GM11168 (cell line): ENCODE results near the gene AJAP1.

Experiments used
- in situ Hi-C: fragments of 300-500 bp; cut with MboI; formaldehyde crosslinking; loops from one replicate; pipeline ENCODE4 v1.12.0; 2022; ENCODE audit warnings: low sequenced_read_pairs; ENCODE audit not compliant: unreplicated experiment

AJAP1 gene

GRCh38 chr1:4695241-4695640 lies 40.8 kb downstream of the AJAP1 start:
- in situ Hi-C loops = no loop called here

- in situ Hi-C loops = no loop called here
These were observed 41.8 kb downstream of the AJAP1 start for GRCh38 chr1:4696161-4696745.

- in situ Hi-C loops = no loop called here
These were observed 42.3 kb downstream of the AJAP1 start for GRCh38 chr1:4696753-4697152.

GRCh38 chr1:4697801-4698200 lies 43.4 kb downstream of the AJAP1 start:
- in situ Hi-C loops = no loop called here

- in situ Hi-C loops = no loop called here
These were observed 44.5 kb downstream of the AJAP1 start for GRCh38 chr1:4698911-4699310.

- in situ Hi-C loops = no loop called here
These were observed 45.2 kb downstream of the AJAP1 start for GRCh38 chr1:4699376-4700301.

- in situ Hi-C loops = no loop called here
These were observed 46.4 kb downstream of the AJAP1 start for GRCh38 chr1:4700801-4701200.

GRCh38 chr1:4701276-4701675 lies 46.9 kb downstream of the AJAP1 start:
- in situ Hi-C loops = no loop called here

GRCh38 chr1:4702464-4702863 lies 48.1 kb downstream of the AJAP1 start:
- in situ Hi-C loops = no loop called here

- in situ Hi-C loops = no loop called here
These were observed 48.5 kb downstream of the AJAP1 start for GRCh38 chr1:4702932-4703331.

GRCh38 chr1:4703646-4704045 lies 49.2 kb downstream of the AJAP1 start:
- in situ Hi-C loops = no loop called here

GRCh38 chr1:4708840-4709507 lies 54.6 kb downstream of the AJAP1 start:
- in situ Hi-C loops = no loop called here

- in situ Hi-C loops = no loop called here
These were observed 55.2 kb downstream of the AJAP1 start for GRCh38 chr1:4709641-4710040.

GRCh38 chr1:4710592-4711415 lies 56.4 kb downstream of the AJAP1 start:
- in situ Hi-C loops = no loop called here

GRCh38 chr1:4711416-4712275 lies 57.2 kb downstream of the AJAP1 start:
- in situ Hi-C loops = no loop called here

GRCh38 chr1:4713669-4714068 lies 59.3 kb downstream of the AJAP1 start:
- in situ Hi-C loops = no loop called here

GRCh38 chr1:4716406-4716805 lies 62.0 kb downstream of the AJAP1 start:
- in situ Hi-C loops = no loop called here

GRCh38 chr1:4718071-4718470 lies 63.7 kb downstream of the AJAP1 start:
- in situ Hi-C loops = no loop called here

GRCh38 chr1:4723106-4723505 lies 68.7 kb downstream of the AJAP1 start:
- in situ Hi-C loops = no loop called here
